GM23338 (cell line): ENCODE measurements around the gene SPRED2. TPM values are rescaled to one million over a fixed set of nuclear protein-coding genes. Genes with fewer than 3 reads are reported as not detected.

ENCODE experiments used
- ATAC-seq: fragments of 200-7000 bp; cut with Tn5 transposase; 3 replicates; pipeline ENCODE4 v1.9.1; 2020
- DNase-seq: peaks from one replicate; pipeline ENCODE4 v3.0.0-alpha.2; 2015; ENCODE audit warnings: low spot score
- H2AFZ ChIP-seq: fragments of 200-600 bp; sonication (generic); 2 replicates; pipeline ENCODE4 v1.8.0; 2016; ENCODE audit warnings: antibody characterized with exemption, mild to moderate bottlenecking, moderate library complexity
- H3F3A ChIP-seq: fragments of 200-600 bp; sonication (generic); replicated peaks from 2 replicates; pipeline ENCODE4 v1.8.0; 2017; ENCODE audit warnings: antibody characterized with exemption, mixed run types, low read depth
- H3K27ac ChIP-seq: fragments of 200-600 bp; sonication (generic); 2 replicates; pipeline ENCODE4 v1.6.1; 2016; ENCODE audit warnings: low read depth
- H3K27me3 ChIP-seq: fragments of 200-600 bp; sonication (generic); 2 replicates; pipeline ENCODE4 v1.8.0; 2016; ENCODE audit warnings: mild to moderate bottlenecking, mixed run types, moderate library complexity; ENCODE audit not compliant: insufficient read depth
- H3K36me3 ChIP-seq: fragments of 200-600 bp; sonication (generic); 2 replicates; pipeline ENCODE4 v1.8.0; 2016; ENCODE audit warnings: mild to moderate bottlenecking; ENCODE audit not compliant: insufficient read depth
- H3K4me1 ChIP-seq: fragments of 200-600 bp; sonication (generic); 2 replicates; pipeline ENCODE4 v1.8.0; 2016; ENCODE audit warnings: mild to moderate bottlenecking, moderate library complexity; ENCODE audit not compliant: insufficient read depth
- H3K4me2 ChIP-seq: fragments of 200-600 bp; sonication (generic); 2 replicates; pipeline ENCODE4 v1.7.1; 2017; ENCODE audit warnings: mixed run types
- H3K4me3 ChIP-seq: fragments of 200-600 bp; sonication (generic); 2 replicates; pipeline ENCODE4 v1.6.1; 2016; ENCODE audit warnings: mixed run types
- H3K79me2 ChIP-seq: fragments of 200-600 bp; sonication (generic); replicated peaks from 2 replicates; pipeline ENCODE4 v1.8.0; 2017; ENCODE audit warnings: mild to moderate bottlenecking; ENCODE audit not compliant: insufficient read depth
- H3K9me2 ChIP-seq: fragments of 200-600 bp; sonication (generic); 2 replicates; pipeline ENCODE4 v1.8.0; 2017; ENCODE audit not compliant: insufficient read depth
- H4K20me1 ChIP-seq: fragments of 200-600 bp; sonication (generic); replicated peaks from 2 replicates; pipeline ENCODE4 v1.8.0; 2017; ENCODE audit warnings: mild to moderate bottlenecking; ENCODE audit not compliant: insufficient read depth
- H3K27ac Mint-ChIP-seq: 2 replicates; pipeline ENCODE4 v1.8.0; 2020; ENCODE audit warnings: inconsistent platforms, mild to moderate bottlenecking, moderate library complexity, mixed read lengths
- H3K27me3 Mint-ChIP-seq: 3 replicates; pipeline ENCODE4 v1.8.0; 2022; ENCODE audit warnings: low read depth, mild to moderate bottlenecking, moderate library complexity, mixed read lengths, inconsistent platforms; ENCODE audit not compliant: insufficient read depth, poor library complexity
- H3K36me3 Mint-ChIP-seq: 3 replicates; pipeline ENCODE4 v1.8.0; 2021; ENCODE audit warnings: low read depth, mild to moderate bottlenecking, inconsistent platforms, moderate library complexity, mixed read lengths
- H3K4me1 Mint-ChIP-seq: 3 replicates; pipeline ENCODE4 v1.8.0; 2020; ENCODE audit warnings: mild to moderate bottlenecking, inconsistent platforms, mixed read lengths
- H3K4me3 Mint-ChIP-seq: 3 replicates; pipeline ENCODE4 v1.8.0; 2021; ENCODE audit warnings: moderate library complexity, mild to moderate bottlenecking, inconsistent platforms, mixed read lengths
- H3K9me3 Mint-ChIP-seq: 3 replicates; pipeline ENCODE4 v1.8.0; 2020; ENCODE audit warnings: moderate library complexity, mild to moderate bottlenecking, inconsistent platforms, mixed read lengths
- CREB1 ChIP-seq: fragments of 250-450 bp; sonication (Bioruptor Pico); IDR thresholded peaks from 2 replicates; pipeline ENCODE4 v1.5.0; 2020; ENCODE audit warnings: low read depth, mild to moderate bottlenecking, moderate library complexity
- CTCF ChIP-seq, 2 experiments: fragments of 200-600 bp in 1 of 2; sonication (generic) in 1 of 2; conservative IDR thresholded peaks; 2 replicates each; pipeline versions ENCODE4 v1.5.1 to v1.6.1; 2016 to 2017; ENCODE audit warnings: antibody characterized with exemption in 2 of 2, low read depth in 2 of 2, mild to moderate bottlenecking in 2 of 2, moderate library complexity in 1 of 2
- ETS1 ChIP-seq: IDR thresholded peaks from 2 replicates; pipeline ENCODE4 v1.6.1; 2016; ENCODE audit warnings: antibody characterized with exemption
- EZH2phosphoT487 ChIP-seq: fragments of 200-600 bp; sonication (generic); IDR thresholded peaks from one replicate; pipeline ENCODE4 v1.8.1; 2018; ENCODE audit warnings: antibody characterized with exemption; ENCODE audit not compliant: unreplicated experiment
- REST ChIP-seq: IDR thresholded peaks from one replicate; pipeline ENCODE4 v1.6.1; 2018; ENCODE audit warnings: antibody characterized with exemption; ENCODE audit not compliant: unreplicated experiment
- ZNF331 ChIP-seq: fragments of 250-450 bp; sonication (Bioruptor Pico); IDR thresholded peaks from 2 replicates; pipeline ENCODE4 v1.5.0; 2020; ENCODE audit warnings: low read depth, mild to moderate bottlenecking, moderate library complexity
- ZNF462 ChIP-seq: fragments of 250-450 bp; sonication (Bioruptor Pico); IDR thresholded peaks from 2 replicates; pipeline ENCODE4 v1.5.0; 2020; ENCODE audit warnings: mild to moderate bottlenecking, moderate library complexity
- polyA plus RNA-seq: library from polyadenylated mRNA; unstranded; fragments of >200 nt; fragmentation: Nextera tagmentation; extraction: Ambion mirVana; gene quantifications from 2 replicates; pipeline ENCODE4 v1.2.1, GENCODE V29; 2016
- total RNA-seq: library from RNA; depleted of rRNA; stranded (reverse); fragments of >200 nt; shearing (Covaris generic); gene quantifications from 2 replicates; pipeline ENCODE4 v1.2.3, GENCODE V29; 2014

The SPRED2 gene
- total and polyA plus RNA-seq, 2 experiments from 2014 or later: 8.7 to 13.0 TPM

- TF ChIP-seq ETS1: no peak
- no peak for TF ChIP-seq REST
- TF ChIP-seq CREB1 (CRISPR knock-in tag): no peak
- TF ChIP-seq ZNF331 (CRISPR knock-in tag): no peak
- TF ChIP-seq CTCF (conservative IDR thresholded peaks at IDR 0.05; ENCODE audit: low read depth in 2 of 2): no peak
These were observed 14.8 kb downstream of the SPRED2 start (continued) for GRCh38 chr2:65417509-65418085.

GRCh38 chr2:65416945-65417344 is 15.5 kb downstream of the SPRED2 start:
- H3K36me3 Mint-ChIP-seq: no peaks in the 10 kb centered on the region
- H3K4me3 Mint-ChIP-seq: no peak overlapping the region
- no peak overlapping the region for H3K27ac Mint-ChIP-seq
- no peaks in the 10 kb centered on the region for H3K36me3 ChIP-seq
- no peak overlapping the region for H3K4me2 ChIP-seq
- peaks cover 45% of the 10 kb centered on the region for H3K4me1 ChIP-seq
- no peaks in the 10 kb centered on the region for H3K27me3 ChIP-seq
- H2AFZ ChIP-seq: no peak overlapping the region
- peaks cover 58% of the 10 kb centered on the region for H3K79me2 ChIP-seq
- DNase-seq: no peak
- H3K9me2 ChIP-seq: peaks cover 4% of the 10 kb centered on the region; the same call in 1 of the 2 replicates
- H3K9me3 Mint-ChIP-seq: no peaks in the 10 kb centered on the region
- H4K20me1 ChIP-seq: peaks cover 10% of the 10 kb centered on the region; the same call in 1 of the 2 replicates
- peaks cover 3% of the 10 kb centered on the region for H3K27me3 Mint-ChIP-seq
- no peak for ATAC-seq
- H3K4me1 Mint-ChIP-seq: peaks cover 57% of the 10 kb centered on the region
- TF ChIP-seq ZNF462 (no peak), EZH2phosphoT487 (no peak)
- H3F3A ChIP-seq: no peaks in the 10 kb centered on the region
- no peak overlapping the region for H3K4me3 ChIP-seq
- no peak overlapping the region for H3K27ac ChIP-seq
